ENCODE data around the gene NRG2.

- no peak for TF ChIP-seq POLR2AphosphoS5 (IDR thresholded peaks at IDR 0.05; ENCODE audit: insufficient read depth, low read depth, low read length)
- TF ChIP-seq POLR2A (IDR thresholded peaks at IDR 0.05; ENCODE audit: low read depth, low read length): no peak
- TF ChIP-seq MAX (IDR thresholded peaks at IDR 0.05; ENCODE audit: insufficient read depth, insufficient read length): no peak
- TF ChIP-seq, protein P1, sequence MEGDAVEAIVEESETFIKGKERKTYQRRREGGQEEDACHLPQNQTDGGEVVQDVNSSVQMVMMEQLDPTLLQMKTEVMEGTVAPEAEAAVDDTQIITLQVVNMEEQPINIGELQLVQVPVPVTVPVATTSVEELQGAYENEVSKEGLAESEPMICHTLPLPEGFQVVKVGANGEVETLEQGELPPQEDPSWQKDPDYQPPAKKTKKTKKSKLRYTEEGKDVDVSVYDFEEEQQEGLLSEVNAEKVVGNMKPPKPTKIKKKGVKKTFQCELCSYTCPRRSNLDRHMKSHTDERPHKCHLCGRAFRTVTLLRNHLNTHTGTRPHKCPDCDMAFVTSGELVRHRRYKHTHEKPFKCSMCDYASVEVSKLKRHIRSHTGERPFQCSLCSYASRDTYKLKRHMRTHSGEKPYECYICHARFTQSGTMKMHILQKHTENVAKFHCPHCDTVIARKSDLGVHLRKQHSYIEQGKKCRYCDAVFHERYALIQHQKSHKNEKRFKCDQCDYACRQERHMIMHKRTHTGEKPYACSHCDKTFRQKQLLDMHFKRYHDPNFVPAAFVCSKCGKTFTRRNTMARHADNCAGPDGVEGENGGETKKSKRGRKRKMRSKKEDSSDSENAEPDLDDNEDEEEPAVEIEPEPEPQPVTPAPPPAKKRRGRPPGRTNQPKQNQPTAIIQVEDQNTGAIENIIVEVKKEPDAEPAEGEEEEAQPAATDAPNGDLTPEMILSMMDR (IDR thresholded peaks at IDR 0.05; ENCODE audit: extremely low read depth in 1 of 2, insufficient read depth in 1 of 2, low read depth in 1 of 2, low read length in 2 of 2): no peak
Measured at GRCh38 chr5:140060816-140061215, 17.7 kb upstream of the NRG2 start.

Measured in endothelial cell of umbilical vein (primary cell).